OCI-LY3 (cell line): Measurements from ENCODE around the gene FBXO46.

Experiments used
- EZH2phosphoT487 ChIP-seq: fragments of 200-600 bp; shearing (Covaris generic); IDR thresholded peaks from 2 replicates; pipeline ENCODE4 v1.6.1; 2018; ENCODE audit warnings: antibody characterized with exemption, mixed run types, low read depth
- TF ChIP-seq, protein P1 (sequence below): fragments of 200-600, 300-600 bp; sonication (generic); IDR thresholded peaks from 2 replicates; pipeline ENCODE4 v1.5.1; 2014; ENCODE audit warnings: antibody characterized with exemption, low read length, low read depth

DNA sequence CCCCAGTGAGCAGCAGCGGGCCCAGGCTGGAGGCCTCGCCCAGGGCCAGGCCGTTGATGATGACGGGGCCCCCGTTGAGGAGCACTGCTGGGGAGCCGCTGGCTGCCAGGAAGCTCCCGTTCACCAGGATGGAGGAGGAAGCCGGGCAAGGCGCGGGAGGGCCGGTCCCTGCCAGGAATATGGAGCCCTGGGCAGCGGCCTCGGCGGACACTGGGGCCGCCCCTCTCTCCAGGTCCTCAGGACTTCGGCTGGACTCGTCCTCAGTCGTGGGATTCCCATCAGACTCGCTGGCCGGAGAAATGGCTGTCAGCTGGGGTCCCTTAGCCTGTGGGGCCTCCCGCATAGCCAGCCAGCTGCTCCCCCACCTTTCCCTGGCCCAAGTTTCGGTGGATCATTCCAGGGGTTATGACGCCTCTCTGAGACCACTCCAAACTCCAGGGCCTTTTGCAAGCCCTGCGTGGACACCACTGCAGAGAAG, 36.2 kb upstream of the FBXO46 start:
- TF ChIP-seq, protein P1, sequence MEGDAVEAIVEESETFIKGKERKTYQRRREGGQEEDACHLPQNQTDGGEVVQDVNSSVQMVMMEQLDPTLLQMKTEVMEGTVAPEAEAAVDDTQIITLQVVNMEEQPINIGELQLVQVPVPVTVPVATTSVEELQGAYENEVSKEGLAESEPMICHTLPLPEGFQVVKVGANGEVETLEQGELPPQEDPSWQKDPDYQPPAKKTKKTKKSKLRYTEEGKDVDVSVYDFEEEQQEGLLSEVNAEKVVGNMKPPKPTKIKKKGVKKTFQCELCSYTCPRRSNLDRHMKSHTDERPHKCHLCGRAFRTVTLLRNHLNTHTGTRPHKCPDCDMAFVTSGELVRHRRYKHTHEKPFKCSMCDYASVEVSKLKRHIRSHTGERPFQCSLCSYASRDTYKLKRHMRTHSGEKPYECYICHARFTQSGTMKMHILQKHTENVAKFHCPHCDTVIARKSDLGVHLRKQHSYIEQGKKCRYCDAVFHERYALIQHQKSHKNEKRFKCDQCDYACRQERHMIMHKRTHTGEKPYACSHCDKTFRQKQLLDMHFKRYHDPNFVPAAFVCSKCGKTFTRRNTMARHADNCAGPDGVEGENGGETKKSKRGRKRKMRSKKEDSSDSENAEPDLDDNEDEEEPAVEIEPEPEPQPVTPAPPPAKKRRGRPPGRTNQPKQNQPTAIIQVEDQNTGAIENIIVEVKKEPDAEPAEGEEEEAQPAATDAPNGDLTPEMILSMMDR: no peak
- TF ChIP-seq EZH2phosphoT487: no peak
